NCI-H774 (cell line): ENCODE measurements around the gene SMYD2.
A peak's percentile ranks its signal among the peaks of the same experiment; 100 is the strongest.

Experiments
- DNase-seq: peaks from one replicate; lab custom pipeline; 2025; lab: John Stamatoyannopoulos, UW

The SMYD2 gene

DNA sequence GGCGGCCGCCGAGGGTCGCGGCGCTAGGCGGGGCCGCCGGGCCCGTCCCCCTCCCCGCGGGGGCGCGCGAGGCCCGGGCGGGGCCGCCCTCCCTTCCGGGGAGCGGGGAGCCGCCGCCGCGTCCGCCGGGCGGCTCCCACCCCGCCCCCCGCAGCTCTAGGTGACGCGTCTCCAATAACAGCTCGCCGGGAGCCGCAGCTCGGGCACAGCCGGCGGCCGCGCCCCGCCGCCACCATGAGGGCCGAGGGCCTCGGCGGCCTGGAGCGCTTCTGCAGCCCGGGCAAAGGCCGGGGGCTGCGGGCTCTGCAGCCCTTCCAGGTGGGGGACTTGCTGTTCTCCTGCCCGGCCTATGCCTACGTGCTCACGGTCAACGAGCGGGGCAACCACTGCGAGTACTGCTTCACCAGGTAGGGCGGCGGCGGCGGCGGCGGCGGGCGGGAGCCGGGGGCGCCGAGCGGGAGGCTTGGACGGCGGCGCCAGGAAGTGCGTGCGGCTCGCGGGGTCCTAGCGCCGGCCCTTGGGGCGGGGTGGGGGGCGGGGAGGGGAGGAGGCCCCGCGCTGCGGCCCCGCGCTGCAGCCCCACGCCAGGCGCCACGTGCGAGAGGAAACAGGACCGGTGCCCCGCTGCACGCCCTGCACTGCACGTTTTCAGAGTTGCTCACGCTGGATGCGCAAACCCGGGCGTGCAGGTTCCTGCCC, at the start of gene SMYD2:
Gene SMYD2 (plus strand): TSS at position 139 of the 699 bp plus-strand sequence. CDS start 96 bp downstream, at position 235.
- peak; percentile 77 for DNase-seq

- no peak for DNase-seq
Observed at GRCh38 chr1:214233856-214234634, 46.9 kb upstream of the SMYD2 start.

DNA sequence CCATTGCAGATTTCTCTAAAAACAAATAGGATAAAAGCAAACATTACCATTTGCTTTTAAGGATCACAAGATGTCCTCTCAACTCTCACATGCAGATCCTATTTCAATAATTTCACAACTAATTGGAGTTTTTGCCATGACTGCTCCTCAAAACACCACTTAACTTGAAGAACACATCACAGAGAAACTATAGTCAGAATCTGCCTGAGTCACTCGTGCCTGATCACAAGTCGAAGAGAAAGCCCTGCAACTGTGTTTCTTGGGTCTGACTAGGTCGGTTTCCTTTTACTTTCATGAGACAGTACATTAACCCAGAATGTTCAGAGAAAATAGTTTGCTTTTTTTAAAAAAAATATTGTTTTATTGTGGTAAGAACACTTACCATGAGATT, 46.3 kb upstream of the SMYD2 start:
- DNase-seq, result peak; percentile 72

- no peak for DNase-seq
Observed at GRCh38 chr1:214236477-214236876, 44.5 kb upstream of the SMYD2 start.

GRCh38 chr1:214241060-214241459, 39.9 kb upstream of the SMYD2 start:
- no peak for DNase-seq

DNA sequence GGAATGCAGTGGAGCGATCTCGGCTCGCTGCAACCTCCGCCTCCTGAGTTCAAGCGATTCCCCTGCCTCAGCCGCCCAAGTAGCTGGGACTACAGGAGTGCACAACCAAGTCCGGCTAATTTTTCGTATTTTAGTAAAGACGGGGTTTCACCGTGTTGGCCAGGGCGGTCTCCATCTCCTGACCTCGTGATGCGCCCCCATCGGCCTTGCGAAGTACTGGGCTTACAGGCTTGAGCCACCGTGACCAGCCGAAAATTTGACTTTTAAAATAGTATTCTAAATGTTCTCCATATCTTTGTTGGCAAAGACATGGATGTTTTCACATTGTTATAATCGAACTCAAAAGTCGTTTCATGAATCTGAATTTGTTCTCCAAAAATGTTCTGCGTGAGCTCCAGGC, 36.7 kb upstream of the SMYD2 start:
- DNase-seq, result no peak

DNA sequence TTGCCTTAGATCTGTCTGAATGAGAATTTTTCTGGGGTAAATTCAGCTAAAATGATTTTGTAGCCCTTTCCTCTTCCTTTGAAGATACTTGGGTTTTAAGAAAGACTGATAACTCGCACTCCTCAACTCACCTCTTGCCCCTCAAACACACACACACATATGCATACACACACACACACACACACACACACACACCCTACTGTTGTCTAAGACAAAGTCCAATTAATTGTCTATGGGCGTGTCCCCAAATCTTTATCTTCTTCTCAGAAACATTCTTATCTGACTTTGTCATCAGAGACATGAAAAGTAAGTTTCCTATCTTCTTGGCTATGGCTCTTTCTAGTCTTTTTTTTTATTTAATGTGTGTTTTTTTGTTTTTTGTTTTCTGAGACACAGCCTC, 36.1 kb upstream of the SMYD2 start:
- no peak for DNase-seq

DNA sequence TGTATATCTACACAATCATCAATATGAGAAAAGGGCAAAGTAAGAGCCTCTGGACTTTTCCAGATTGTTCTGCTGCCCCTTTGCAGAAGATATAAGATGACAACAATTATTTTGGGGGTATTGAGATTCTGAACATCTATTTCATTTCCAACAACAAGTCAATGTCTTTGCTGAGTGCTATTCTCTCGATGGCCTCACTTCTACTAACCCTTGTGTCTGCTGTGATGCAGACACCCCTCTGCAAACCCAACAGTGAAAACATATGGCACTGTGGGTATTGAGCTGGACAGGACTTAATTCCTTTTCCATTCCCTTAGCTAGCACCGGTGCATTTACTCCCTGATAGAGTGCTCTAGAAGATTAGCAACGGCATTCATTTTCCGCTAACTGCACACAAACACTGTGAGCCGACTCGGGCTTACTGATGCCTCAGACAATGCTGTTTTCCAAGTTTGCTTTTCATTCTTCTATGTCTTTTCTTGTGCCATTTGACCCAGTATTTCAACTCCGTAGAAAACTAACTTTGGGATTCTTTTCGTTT, 33.4 kb upstream of the SMYD2 start:
- DNase-seq, result no peak

GRCh38 chr1:214248311-214249085, 32.5 kb upstream of the SMYD2 start:
- no peak for DNase-seq

DNA sequence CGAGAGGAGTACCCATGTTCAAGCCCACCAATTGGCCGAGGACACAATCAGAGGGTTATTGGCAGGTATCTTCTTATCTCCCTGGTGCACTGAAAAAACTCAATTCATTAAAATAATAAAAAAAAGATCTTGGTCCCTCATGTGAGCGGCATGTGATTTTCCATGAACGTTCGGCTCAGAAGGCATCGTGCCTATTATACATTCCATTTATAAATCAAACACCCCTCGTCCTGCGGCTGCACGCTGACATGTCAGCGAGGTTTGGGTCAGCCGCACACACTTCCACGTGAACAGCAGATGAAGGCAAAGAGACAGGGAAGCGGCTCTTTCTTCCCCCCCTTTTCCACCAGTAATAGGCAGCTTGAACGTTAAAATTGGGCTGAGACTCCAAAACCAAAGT, 31.3 kb upstream of the SMYD2 start:
- DNase-seq, result no peak

GRCh38 chr1:214251354-214251753, 29.6 kb upstream of the SMYD2 start:
- peak; percentile 24 for DNase-seq

DNA sequence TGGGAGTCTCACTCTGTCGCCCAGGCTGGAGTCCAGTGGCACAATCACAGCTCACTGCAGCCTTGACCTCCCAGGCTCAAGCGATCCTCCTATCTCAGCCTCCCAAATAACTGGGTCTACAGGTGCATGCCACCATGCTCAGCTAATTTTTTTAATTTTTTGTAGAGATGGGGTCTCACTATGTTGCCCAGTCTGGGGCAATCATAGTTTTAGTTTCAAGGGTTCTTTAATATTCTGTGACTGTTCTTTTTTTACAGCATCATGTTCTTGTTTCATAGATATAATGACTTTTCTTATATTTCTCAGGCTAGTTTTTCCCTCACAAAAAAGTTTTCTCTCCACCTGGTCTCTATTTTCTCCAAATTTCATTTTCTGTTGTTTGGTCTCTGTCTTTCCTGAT, 25.4 kb upstream of the SMYD2 start:
- DNase-seq, result no peak

DNA sequence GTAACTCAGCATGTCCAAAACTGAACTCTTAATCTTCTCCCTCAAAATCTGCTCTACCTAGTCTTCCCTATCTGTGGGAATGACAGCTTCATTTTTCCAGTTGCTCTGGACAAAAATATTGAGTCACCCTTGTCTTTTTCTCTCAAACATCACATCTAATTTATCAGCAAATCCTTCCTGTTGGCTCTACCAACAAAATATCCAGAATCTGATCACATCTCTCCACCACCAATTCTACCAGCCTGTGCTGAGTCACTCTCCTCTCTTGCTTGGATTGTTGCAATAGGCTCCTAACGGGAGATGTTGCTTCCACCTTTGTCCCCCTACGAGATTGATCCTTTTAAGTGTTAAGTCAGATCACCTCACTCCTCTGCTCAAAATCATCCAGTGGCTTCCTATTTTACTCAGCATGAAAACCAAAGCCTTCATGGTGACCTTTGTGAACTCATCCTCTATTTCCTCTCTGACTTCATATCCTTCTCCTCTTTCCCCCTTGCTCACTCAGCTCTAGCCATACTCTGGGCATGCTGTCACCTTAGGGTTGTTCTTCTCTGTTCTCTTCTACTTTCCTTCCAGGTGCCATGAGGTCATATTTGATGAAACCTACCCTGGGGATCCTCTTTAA, 21.5 kb upstream of the SMYD2 start:
- no peak for DNase-seq

DNA sequence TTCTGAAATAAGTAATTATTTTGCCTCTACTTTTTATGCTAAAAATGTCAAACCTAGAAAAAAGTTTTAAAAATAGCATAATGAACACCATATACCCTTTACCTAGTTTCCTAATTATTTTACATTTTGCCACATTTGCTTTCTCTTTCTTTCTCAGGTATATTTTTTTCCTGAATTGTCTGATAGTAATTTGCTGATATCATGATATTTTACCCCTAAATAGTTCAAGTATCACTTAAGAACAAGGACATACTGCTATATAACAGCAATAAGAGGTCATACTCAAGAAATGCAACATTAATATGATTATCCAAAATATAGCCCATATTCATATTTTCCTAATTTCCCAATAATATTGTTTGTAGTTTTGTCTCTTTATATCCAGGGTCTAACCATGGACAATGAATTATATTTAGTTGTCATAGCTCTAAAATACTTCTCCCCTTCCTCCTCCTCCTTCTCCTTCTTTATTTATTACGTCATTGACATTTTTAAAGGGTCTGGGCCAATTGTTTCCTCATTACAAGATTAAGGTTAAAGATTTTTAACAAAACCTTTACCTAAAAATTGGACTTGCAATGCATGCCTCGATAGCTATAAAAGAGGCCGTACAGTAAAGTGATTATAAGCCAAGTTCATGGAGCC, 20.3 kb upstream of the SMYD2 start:
- DNase-seq, result no peak

- peak; percentile 86 for DNase-seq
Observed at GRCh38 chr1:214261206-214262123, 19.5 kb upstream of the SMYD2 start.

DNA sequence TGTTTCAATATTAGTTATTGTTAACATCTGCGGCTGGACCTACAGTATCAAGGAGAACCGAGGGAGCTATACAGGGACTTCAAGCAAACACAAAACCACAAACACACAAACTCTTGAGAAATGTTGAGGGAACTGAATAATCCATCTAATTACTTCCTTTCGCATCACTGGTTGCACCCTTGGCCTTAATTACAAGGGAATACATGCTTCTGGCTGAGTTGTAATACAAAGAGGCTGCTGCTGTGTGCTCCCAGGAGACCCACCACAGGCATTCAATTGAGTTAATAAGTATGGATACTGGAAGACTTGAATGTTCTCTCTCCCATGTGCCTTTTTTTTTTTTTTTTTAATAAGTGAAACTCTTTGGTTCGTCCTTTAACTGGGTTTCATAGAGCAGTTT, 16.8 kb upstream of the SMYD2 start:
- DNase-seq, result no peak

- no peak for DNase-seq
Observed at GRCh38 chr1:214264976-214265375, 16.0 kb upstream of the SMYD2 start.

DNA sequence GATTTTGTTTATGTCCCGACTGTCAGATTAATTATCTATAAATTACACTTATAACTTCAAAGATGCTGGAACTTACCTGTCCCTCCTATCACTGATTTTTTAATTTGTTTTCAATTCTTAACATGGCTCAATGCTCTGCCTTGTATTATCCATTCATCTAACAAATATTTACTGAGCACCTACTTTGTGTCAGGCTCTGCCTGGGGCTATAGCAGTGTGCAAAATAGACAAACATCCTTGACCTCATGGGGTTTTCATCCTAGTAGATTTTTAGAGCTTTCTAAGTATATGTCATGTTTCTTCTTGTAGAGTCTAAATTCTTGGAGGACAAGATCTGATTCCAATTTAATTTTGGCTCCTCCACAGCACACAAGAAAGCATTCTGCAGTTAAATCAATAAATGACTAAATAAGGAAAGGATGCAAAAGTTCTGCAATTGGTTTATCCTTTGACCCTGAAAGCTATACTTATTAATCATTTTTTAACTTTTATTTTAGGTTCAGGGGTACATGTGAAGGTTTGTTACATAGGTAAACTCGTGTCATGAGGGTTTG, 10.8 kb upstream of the SMYD2 start:
- DNase-seq, result no peak

- no peak for DNase-seq
Observed at GRCh38 chr1:214271174-214271858, 9.6 kb upstream of the SMYD2 start.
